ENCODE data around the gene CD99. TPM values are rescaled to one million over a fixed set of nuclear protein-coding genes. Genes with fewer than 3 reads are reported as not detected.

CD99 gene
- total RNA-seq, 1 donor from 2014 or later = 282 TPM

- DNase-seq (ENCODE audit: extremely low spot score in 2 of 2) = no peak
- Histone ChIP-seq H3K36me3 (no peaks in the 10 kb centered on the region), H3K27me3 (no peaks in the 10 kb centered on the region), H3K9me3 (no peaks in the 10 kb centered on the region), H3K27ac (peak overlapping the region; percentile 91), H3K4me1 (peaks cover 43% of the 10 kb centered on the region), H3K4me3 (peak overlapping the region; percentile 92 to 94)
- TF ChIP-seq POLR2A (IDR thresholded peaks at IDR 0.05) = no peak
- TF ChIP-seq, protein P1, sequence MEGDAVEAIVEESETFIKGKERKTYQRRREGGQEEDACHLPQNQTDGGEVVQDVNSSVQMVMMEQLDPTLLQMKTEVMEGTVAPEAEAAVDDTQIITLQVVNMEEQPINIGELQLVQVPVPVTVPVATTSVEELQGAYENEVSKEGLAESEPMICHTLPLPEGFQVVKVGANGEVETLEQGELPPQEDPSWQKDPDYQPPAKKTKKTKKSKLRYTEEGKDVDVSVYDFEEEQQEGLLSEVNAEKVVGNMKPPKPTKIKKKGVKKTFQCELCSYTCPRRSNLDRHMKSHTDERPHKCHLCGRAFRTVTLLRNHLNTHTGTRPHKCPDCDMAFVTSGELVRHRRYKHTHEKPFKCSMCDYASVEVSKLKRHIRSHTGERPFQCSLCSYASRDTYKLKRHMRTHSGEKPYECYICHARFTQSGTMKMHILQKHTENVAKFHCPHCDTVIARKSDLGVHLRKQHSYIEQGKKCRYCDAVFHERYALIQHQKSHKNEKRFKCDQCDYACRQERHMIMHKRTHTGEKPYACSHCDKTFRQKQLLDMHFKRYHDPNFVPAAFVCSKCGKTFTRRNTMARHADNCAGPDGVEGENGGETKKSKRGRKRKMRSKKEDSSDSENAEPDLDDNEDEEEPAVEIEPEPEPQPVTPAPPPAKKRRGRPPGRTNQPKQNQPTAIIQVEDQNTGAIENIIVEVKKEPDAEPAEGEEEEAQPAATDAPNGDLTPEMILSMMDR (IDR thresholded peaks at IDR 0.05) = no peak
- TF ChIP-seq POLR2AphosphoS5 (IDR thresholded peaks at IDR 0.05; ENCODE audit: insufficient read depth in 1 of 2, low read depth in 1 of 2) = no peak
- intact Hi-C loops (cut with DNase I) = no loop called here
These were observed 587 bp downstream of the CD99 start for GRCh38 chrX:2691543-2692220.

- no peak for TF ChIP-seq POLR2A (IDR thresholded peaks at IDR 0.05)
- no peak for TF ChIP-seq POLR2AphosphoS5 (IDR thresholded peaks at IDR 0.05; ENCODE audit: insufficient read depth in 1 of 2, low read depth in 1 of 2)
- TF ChIP-seq, protein P1 (IDR thresholded peaks at IDR 0.05) = no peak
- peaks cover 51% of the 10 kb centered on the region for H3K4me1 ChIP-seq
- intact Hi-C loops (cut with DNase I) = no loop called here
- no peaks in the 10 kb centered on the region for H3K36me3 ChIP-seq
- peak overlapping the region; percentile 92 to 94 for H3K4me3 ChIP-seq
- peak overlapping the region; percentile 91 for H3K27ac ChIP-seq
- no peak for DNase-seq (ENCODE audit: extremely low spot score in 2 of 2)
- no peaks in the 10 kb centered on the region for H3K9me3 ChIP-seq
- no peaks in the 10 kb centered on the region for H3K27me3 ChIP-seq
These were observed 1.4 kb downstream of the CD99 start for GRCh38 chrX:2692221-2693112.

- peaks cover 60% of the 10 kb centered on the region for H3K4me1 ChIP-seq
- no peak for DNase-seq (ENCODE audit: extremely low spot score in 2 of 2)
These were observed 2.3 kb downstream of the CD99 start for GRCh38 chrX:2693113-2694002.

GRCh38 chrX:2694914-2695267 is 3.8 kb downstream of the CD99 start:
- no peak for DNase-seq (ENCODE audit: extremely low spot score in 2 of 2)
- TF ChIP-seq, protein P1 (IDR thresholded peaks at IDR 0.05) = no peak
- no peak for TF ChIP-seq POLR2A (IDR thresholded peaks at IDR 0.05)
- no peak for TF ChIP-seq POLR2AphosphoS5 (IDR thresholded peaks at IDR 0.05; ENCODE audit: insufficient read depth in 1 of 2, low read depth in 1 of 2)
- peak overlapping the region; percentile 91 for H3K27ac ChIP-seq
- intact Hi-C loops (cut with DNase I) = no loop called here
- peaks cover 75% of the 10 kb centered on the region for H3K4me1 ChIP-seq
- no peaks in the 10 kb centered on the region for H3K36me3 ChIP-seq
- no peak overlapping the region for H3K4me3 ChIP-seq
- no peaks in the 10 kb centered on the region for H3K27me3 ChIP-seq
- H3K9me3 ChIP-seq = no peaks in the 10 kb centered on the region

More at GRCh38 chrX:2693113-2694002, 2.3 kb downstream of the CD99 start:
- peak overlapping the region; percentile 91 for H3K27ac ChIP-seq
- H3K9me3 ChIP-seq = no peaks in the 10 kb centered on the region
- H3K27me3 ChIP-seq = no peaks in the 10 kb centered on the region
- intact Hi-C loops (cut with DNase I) = no loop called here
- no peaks in the 10 kb centered on the region for H3K36me3 ChIP-seq
- TF ChIP-seq, protein P1 (IDR thresholded peaks at IDR 0.05) = no peak
- TF ChIP-seq POLR2AphosphoS5 (IDR thresholded peaks at IDR 0.05; ENCODE audit: insufficient read depth in 1 of 2, low read depth in 1 of 2) (no peak), POLR2A (IDR thresholded peaks at IDR 0.05) (no peak)
- H3K4me3 ChIP-seq = peak overlapping the region; percentile 92 to 94

All from vagina (tissue), 2 donors.